HCT116 (cell line): ENCODE results near the gene TXNL4B.

Source experiments
- CTCF ChIP-seq, 3 experiments: fragments of 200-600 bp in 1 of 3; sonication (generic) in 1 of 3; IDR thresholded peaks in 2 of 3; conservative IDR thresholded peaks in 1 of 3; 2 replicates each; pipeline ENCODE4 v1.5.1; 2012 to 2017; ENCODE audit warnings: low read depth in 2 of 3, low read length in 2 of 3, antibody characterized with exemption in 1 of 3, borderline replicate concordance in 1 of 3, control low read depth in 1 of 3, mild to moderate bottlenecking in 1 of 3, mixed read lengths in 1 of 3, mixed run types in 1 of 3, moderate library complexity in 1 of 3; ENCODE audit not compliant: insufficient read depth in 1 of 3
- EZH2 ChIP-seq: fragments of 200-600 bp; sonication (generic); IDR thresholded peaks from 2 replicates; pipeline ENCODE4 v1.6.1; 2017; ENCODE audit warnings: antibody characterized with exemption, mixed run types

GRCh38 chr16:72092832-72093447, 480 bp downstream of the TXNL4B start:
- no peak for TF ChIP-seq EZH2
- no peak for TF ChIP-seq CTCF (IDR thresholded peaks at IDR 0.05 in 2 of 3, conservative IDR thresholded peaks at IDR 0.05 in 1 of 3; ENCODE audit: borderline replicate concordance in 1 of 3, insufficient read depth in 1 of 3, low read depth in 2 of 3, low read length in 2 of 3)
